HEK293 (cell line): ENCODE data around the gene HIF1A.

Source experiments
- CTCF ChIA-PET: fragments of 350-600 bp; formaldehyde crosslinking; extraction: SDS; loops from one replicate; lab custom pipeline; 2021; ENCODE audit warnings: antibody characterized with exemption; lab: Yijun Ruan, JAX
- POLR2A ChIA-PET: fragments of 300-600 bp; formaldehyde crosslinking; extraction: SDS; loops from one replicate; lab custom pipeline; 2020; ENCODE audit warnings: antibody characterized with exemption, inconsistent platforms; lab: Yijun Ruan, JAX
- H3K27ac ChIP-seq: fragments of 200-500 bp; sonication (Bioruptor generic); 2 replicates; pipeline ENCODE4 v1.5.1; 2014; ENCODE audit warnings: low read depth, low read length, control low read depth, inconsistent platforms; ENCODE audit errors: extremely low read depth
- H3K36me3 ChIP-seq, 2 experiments: fragments of 200-500 bp in 1 of 2; sonication (Bioruptor generic) in 1 of 2; 1 replicate in 1 of 2; 2 replicates in 1 of 2; pipeline ENCODE4 v1.5.1; 2014 to 2017; ENCODE audit warnings: inconsistent platforms in 2 of 2, low read length in 2 of 2; ENCODE audit not compliant: control insufficient read depth in 2 of 2, insufficient read depth in 1 of 2
- H3K4me1 ChIP-seq: fragments of 200-500 bp; sonication (Bioruptor generic); 2 replicates; pipeline ENCODE4 v1.5.1; 2014; ENCODE audit warnings: mild to moderate bottlenecking, low read length, inconsistent platforms; ENCODE audit not compliant: control insufficient read depth, insufficient read depth
- H3K4me3 ChIP-seq: 2 replicates; pipeline ENCODE4 v1.5.1; 2011; ENCODE audit warnings: low read depth, mild to moderate bottlenecking, control low read depth, low read length, moderate library complexity
- H3K9me3 ChIP-seq: fragments of 200-500 bp; sonication (Bioruptor generic); 2 replicates; pipeline ENCODE4 v1.5.1; 2014; ENCODE audit warnings: low read depth, low read length, inconsistent platforms; ENCODE audit not compliant: control insufficient read depth, insufficient read depth
- FEZF1 ChIP-seq: fragments of 450-650 bp; formaldehyde crosslinking; IDR thresholded peaks from 2 replicates; pipeline ENCODE4 v1.5.1; 2016; ENCODE audit warnings: missing biosample characterization, missing genetic modification characterization
- GLI2 ChIP-seq: fragments of 450-650 bp; formaldehyde crosslinking; IDR thresholded peaks from 2 replicates; pipeline ENCODE4; 2017; ENCODE audit warnings: missing biosample characterization, missing genetic modification characterization, low read depth, borderline replicate concordance
- HOXC10 ChIP-seq: sonication (generic); formaldehyde crosslinking; IDR thresholded peaks from 2 replicates; pipeline ENCODE4 v1.8.1; 2023; ENCODE audit warnings: mild to moderate bottlenecking, missing genetic modification reagents
- OSR2 ChIP-seq: fragments of 450-650 bp; formaldehyde crosslinking; IDR thresholded peaks from 2 replicates; pipeline ENCODE4 v1.5.1; 2016; ENCODE audit warnings: missing biosample characterization, missing genetic modification characterization
- SP2 ChIP-seq: fragments of 450-650 bp; formaldehyde crosslinking; IDR thresholded peaks from 2 replicates; pipeline ENCODE4 v1.5.1; 2016; ENCODE audit warnings: missing biosample characterization, missing genetic modification characterization
- TCF7L2 ChIP-seq: IDR thresholded peaks from 2 replicates; pipeline ENCODE4 v1.6.1; 2011; ENCODE audit warnings: low read depth, mild to moderate bottlenecking, inconsistent platforms, low read length, moderate library complexity, borderline replicate concordance
- YY1 ChIP-seq: fragments of 450-650 bp; formaldehyde crosslinking; IDR thresholded peaks from 2 replicates; pipeline ENCODE4 v1.5.1; 2018; ENCODE audit warnings: missing biosample characterization, missing genetic modification characterization
- ZBTB17 ChIP-seq: fragments of 450-650 bp; formaldehyde crosslinking; IDR thresholded peaks from 2 replicates; pipeline ENCODE4 v1.5.1; 2016; ENCODE audit warnings: missing biosample characterization, missing genetic modification characterization
- ZIC2 ChIP-seq: fragments of 450-650 bp; formaldehyde crosslinking; IDR thresholded peaks from 2 replicates; pipeline ENCODE4 v1.5.1; 2016; ENCODE audit warnings: missing biosample characterization, missing genetic modification characterization
- ZNF10 ChIP-seq: fragments of 450-650 bp; formaldehyde crosslinking; IDR thresholded peaks from 2 replicates; pipeline ENCODE4 v1.5.1; 2017; ENCODE audit warnings: missing biosample characterization, missing genetic modification characterization
- ZNF121 ChIP-seq: fragments of 450-650 bp; formaldehyde crosslinking; IDR thresholded peaks from 2 replicates; pipeline ENCODE4 v1.5.1; 2016; ENCODE audit warnings: missing biosample characterization, missing genetic modification characterization
- ZNF211 ChIP-seq: fragments of 450-650 bp; formaldehyde crosslinking; IDR thresholded peaks from 2 replicates; pipeline ENCODE4 v1.5.1; 2016; ENCODE audit warnings: low read depth, missing biosample characterization, missing genetic modification characterization
- ZNF221 ChIP-seq: fragments of 450-650 bp; formaldehyde crosslinking; IDR thresholded peaks from 2 replicates; pipeline ENCODE4 v1.5.1; 2017; ENCODE audit warnings: missing biosample characterization, missing genetic modification characterization, borderline replicate concordance
- ZNF335 ChIP-seq: fragments of 450-650 bp; formaldehyde crosslinking; conservative IDR thresholded peaks from 2 replicates; pipeline ENCODE4 v1.5.1; 2016; ENCODE audit warnings: missing biosample characterization, missing genetic modification characterization
- ZNF391 ChIP-seq: fragments of 450-650 bp; formaldehyde crosslinking; IDR thresholded peaks from 2 replicates; pipeline ENCODE4 v1.5.1; 2016; ENCODE audit warnings: low read depth, missing biosample characterization, missing genetic modification characterization, borderline replicate concordance
- ZNF394 ChIP-seq: fragments of 450-650 bp; formaldehyde crosslinking; IDR thresholded peaks from 2 replicates; pipeline ENCODE4 v1.5.1; 2016; ENCODE audit warnings: missing biosample characterization, missing genetic modification characterization, mild to moderate bottlenecking, moderate library complexity, borderline replicate concordance
- ZNF561 ChIP-seq: fragments of 450-650 bp; IDR thresholded peaks from 2 replicates; pipeline ENCODE4 v1.5.1; 2018; ENCODE audit warnings: missing biosample characterization, missing genetic modification characterization, borderline replicate concordance
- ZNF629 ChIP-seq: fragments of 450-650 bp; formaldehyde crosslinking; IDR thresholded peaks from 2 replicates; pipeline ENCODE4 v1.5.1; 2017; ENCODE audit warnings: missing biosample characterization, missing genetic modification characterization
- ZNF701 ChIP-seq: fragments of 450-650 bp; formaldehyde crosslinking; IDR thresholded peaks from 2 replicates; pipeline ENCODE4 v1.5.1; 2016; ENCODE audit warnings: missing biosample characterization, missing genetic modification characterization
- TF ChIP-seq, protein P1 (sequence below): fragments of 450-650 bp; formaldehyde crosslinking; IDR thresholded peaks from 2 replicates; pipeline ENCODE4 v1.5.1; 2016; ENCODE audit warnings: missing biosample characterization, missing genetic modification characterization
- TF ChIP-seq, protein P2 (sequence below): fragments of 450-650 bp; formaldehyde crosslinking; IDR thresholded peaks from 2 replicates; pipeline ENCODE4 v1.5.1; 2017; ENCODE audit warnings: missing biosample characterization, missing genetic modification characterization
- TF ChIP-seq, protein P3 (sequence below): fragments of 450-650 bp; formaldehyde crosslinking; IDR thresholded peaks from 2 replicates; pipeline ENCODE4 v1.5.1; 2017; ENCODE audit warnings: missing biosample characterization, missing genetic modification characterization
- TF ChIP-seq, protein P4 (sequence below): fragments of 450-650 bp; formaldehyde crosslinking; IDR thresholded peaks from 2 replicates; pipeline ENCODE4 v1.5.1; 2016; ENCODE audit warnings: missing biosample characterization, missing genetic modification characterization

HIF1A gene

DNA sequence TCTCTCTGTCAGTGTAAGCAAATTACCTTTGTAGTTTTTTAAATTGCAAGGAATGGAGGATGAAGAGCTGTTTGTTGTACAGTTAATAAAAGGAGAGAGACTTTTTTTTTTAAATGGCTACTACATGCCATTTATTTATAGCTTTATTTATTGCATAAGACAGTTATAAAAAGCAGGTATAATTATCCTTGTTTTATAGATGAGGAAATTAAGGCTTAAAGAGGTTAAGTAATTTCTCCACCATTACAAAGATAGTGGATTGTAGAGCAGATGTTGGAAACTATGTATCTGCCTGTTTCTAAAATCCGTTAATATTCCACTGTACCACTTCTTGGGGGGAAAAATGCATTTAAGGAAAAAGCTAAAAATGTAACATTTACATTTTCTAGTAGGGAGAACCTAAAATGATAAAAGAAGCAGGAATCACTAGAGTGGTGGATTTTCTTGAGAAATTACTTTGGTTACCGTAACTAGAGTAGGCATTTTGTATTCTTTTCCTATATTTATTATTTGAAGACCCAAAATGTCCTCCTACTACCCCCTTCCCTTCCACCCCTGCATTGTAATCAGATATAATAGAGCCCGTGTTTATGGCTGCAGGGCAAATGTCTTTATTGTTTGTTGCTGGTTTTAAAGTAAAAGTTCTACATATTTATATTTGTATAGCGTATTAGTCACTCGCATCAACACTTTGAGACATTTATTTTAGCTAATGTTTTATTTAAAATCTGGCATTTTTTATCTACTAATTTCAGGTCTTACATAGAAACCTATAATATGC, 69.2 kb downstream of the HIF1A start:
- POLR2A ChIA-PET: interaction anchor here (5.2 kb wide), 1 partner anchor 13 kb away, joined by 56 read pairs; no protein-coding TSS in a partner anchor
- CTCF ChIA-PET: interaction anchor here (0.6 to 2.0 kb wide), 7 partner anchors 9 to 482 kb away, joined by 3 to 5 read pairs (median 3); no protein-coding TSS in a partner anchor

DNA sequence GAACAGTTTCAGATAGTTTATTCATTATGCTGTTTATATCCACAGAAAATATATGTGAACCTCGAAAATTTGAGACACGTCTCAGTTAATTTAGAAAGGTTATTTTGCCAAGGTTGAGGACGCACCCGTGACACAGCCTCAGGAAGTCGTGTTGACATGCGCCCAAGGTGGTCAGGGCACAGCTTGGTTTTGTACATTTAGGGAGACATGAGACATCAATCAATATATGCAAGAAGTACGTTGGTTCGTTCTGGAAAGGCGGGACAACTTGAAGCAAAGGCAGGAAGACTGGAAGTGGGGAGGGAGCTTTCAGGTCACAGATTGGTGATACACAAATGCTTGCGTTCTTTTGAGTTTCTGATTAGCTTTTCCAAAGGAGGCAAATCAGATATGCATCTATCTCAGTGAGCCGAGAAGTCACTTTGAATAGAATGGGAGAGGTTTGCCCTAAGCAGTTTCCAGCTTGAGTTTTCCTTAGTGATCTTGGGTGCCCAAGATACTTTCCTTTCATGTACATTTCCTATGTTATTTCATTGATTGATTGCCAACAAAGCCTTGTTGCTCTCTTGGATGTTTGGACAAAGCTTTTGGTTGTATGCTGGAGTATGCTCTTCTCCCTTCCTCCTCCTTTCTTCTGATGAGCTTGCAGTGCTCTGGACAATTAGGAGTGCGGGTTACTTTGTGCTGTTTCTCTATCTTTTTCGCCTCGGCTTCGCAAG, 70.1 kb downstream of the HIF1A start:
- Histone ChIP-seq H3K4me3 (peak overlapping the region; percentile 13), H3K9me3 (no peaks in the 10 kb centered on the region), H3K36me3 (peaks cover 25 to 27% of the 10 kb centered on the region in 2 experiments), H3K27ac (peak overlapping the region; percentile 52), H3K4me1 (peaks cover 12% of the 10 kb centered on the region)
- ChIA-PET POLR2A (interaction anchor here (0.5 to 5.2 kb wide), 2 partner anchors 14 to 19 kb away, joined by 3 to 56 read pairs; no protein-coding TSS in a partner anchor), CTCF (interaction anchor here (1.0 to 2.0 kb wide), 2 partner anchors 25 to 73 kb away, joined by 4 to 5 read pairs; no protein-coding TSS in a partner anchor)
- TF ChIP-seq ZNF121 (tag by site-specific recombination) (no peak), ZNF10 (no peak), HOXC10 (CRISPR knock-in tag) (peak; percentile 85; the same call in 1 of the 2 replicates), ZIC2 (0 out of 2 replicates have a peak, but pooled peaks have one; percentile 10), FEZF1 (tag by site-specific recombination) (peak; percentile 76), ZNF561 (tag by site-specific recombination) (no peak), ZBTB17 (peak; percentile 28; the same call in 1 of the 2 replicates), ZNF394 (tag by site-specific recombination) (no peak), SP2 (tag by site-specific recombination) (peak; percentile 85), ZNF211 (tag by site-specific recombination) (no peak), ZNF629 (tag by site-specific recombination) (peak; percentile 16; the same call in 1 of the 2 replicates), GLI2 (tag by site-specific recombination) (no peak)
- TF ChIP-seq, protein P1, sequence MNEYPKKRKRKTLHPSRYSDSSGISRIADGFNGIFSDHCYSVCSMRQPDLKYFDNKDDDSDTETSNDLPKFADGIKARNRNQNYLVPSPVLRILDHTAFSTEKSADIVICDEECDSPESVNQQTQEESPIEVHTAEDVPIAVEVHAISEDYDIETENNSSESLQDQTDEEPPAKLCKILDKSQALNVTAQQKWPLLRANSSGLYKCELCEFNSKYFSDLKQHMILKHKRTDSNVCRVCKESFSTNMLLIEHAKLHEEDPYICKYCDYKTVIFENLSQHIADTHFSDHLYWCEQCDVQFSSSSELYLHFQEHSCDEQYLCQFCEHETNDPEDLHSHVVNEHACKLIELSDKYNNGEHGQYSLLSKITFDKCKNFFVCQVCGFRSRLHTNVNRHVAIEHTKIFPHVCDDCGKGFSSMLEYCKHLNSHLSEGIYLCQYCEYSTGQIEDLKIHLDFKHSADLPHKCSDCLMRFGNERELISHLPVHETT (tag by site-specific recombination): no peak
- TF ChIP-seq, protein P2, sequence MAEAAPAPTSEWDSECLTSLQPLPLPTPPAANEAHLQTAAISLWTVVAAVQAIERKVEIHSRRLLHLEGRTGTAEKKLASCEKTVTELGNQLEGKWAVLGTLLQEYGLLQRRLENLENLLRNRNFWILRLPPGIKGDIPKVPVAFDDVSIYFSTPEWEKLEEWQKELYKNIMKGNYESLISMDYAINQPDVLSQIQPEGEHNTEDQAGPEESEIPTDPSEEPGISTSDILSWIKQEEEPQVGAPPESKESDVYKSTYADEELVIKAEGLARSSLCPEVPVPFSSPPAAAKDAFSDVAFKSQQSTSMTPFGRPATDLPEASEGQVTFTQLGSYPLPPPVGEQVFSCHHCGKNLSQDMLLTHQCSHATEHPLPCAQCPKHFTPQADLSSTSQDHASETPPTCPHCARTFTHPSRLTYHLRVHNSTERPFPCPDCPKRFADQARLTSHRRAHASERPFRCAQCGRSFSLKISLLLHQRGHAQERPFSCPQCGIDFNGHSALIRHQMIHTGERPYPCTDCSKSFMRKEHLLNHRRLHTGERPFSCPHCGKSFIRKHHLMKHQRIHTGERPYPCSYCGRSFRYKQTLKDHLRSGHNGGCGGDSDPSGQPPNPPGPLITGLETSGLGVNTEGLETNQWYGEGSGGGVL: no peak

More for the DNA sequence above, 69.2 kb downstream of the HIF1A start:
- peaks cover 16 to 18% of the 10 kb centered on the region in 2 experiments for H3K36me3 ChIP-seq
- H3K4me1 ChIP-seq: peaks cover 12% of the 10 kb centered on the region
- TF ChIP-seq, protein P3, sequence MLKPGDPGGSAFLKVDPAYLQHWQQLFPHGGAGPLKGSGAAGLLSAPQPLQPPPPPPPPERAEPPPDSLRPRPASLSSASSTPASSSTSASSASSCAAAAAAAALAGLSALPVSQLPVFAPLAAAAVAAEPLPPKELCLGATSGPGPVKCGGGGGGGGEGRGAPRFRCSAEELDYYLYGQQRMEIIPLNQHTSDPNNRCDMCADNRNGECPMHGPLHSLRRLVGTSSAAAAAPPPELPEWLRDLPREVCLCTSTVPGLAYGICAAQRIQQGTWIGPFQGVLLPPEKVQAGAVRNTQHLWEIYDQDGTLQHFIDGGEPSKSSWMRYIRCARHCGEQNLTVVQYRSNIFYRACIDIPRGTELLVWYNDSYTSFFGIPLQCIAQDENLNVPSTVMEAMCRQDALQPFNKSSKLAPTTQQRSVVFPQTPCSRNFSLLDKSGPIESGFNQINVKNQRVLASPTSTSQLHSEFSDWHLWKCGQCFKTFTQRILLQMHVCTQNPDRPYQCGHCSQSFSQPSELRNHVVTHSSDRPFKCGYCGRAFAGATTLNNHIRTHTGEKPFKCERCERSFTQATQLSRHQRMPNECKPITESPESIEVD (tag by site-specific recombination): peak; percentile 77
- TF ChIP-seq TCF7L2 (no peak), ZNF221 (tag by site-specific recombination) (no peak), ZNF335 (tag by site-specific recombination) (peak; percentile 89), OSR2 (tag by site-specific recombination) (0 out of 2 replicates have a peak, but pooled peaks have one; percentile 13), ZNF701 (tag by site-specific recombination) (no peak), ZNF391 (tag by site-specific recombination) (no peak), YY1 (tag by site-specific recombination) (0 out of 2 replicates have a peak, but pooled peaks have one; percentile 16)
- TF ChIP-seq, protein P4, sequence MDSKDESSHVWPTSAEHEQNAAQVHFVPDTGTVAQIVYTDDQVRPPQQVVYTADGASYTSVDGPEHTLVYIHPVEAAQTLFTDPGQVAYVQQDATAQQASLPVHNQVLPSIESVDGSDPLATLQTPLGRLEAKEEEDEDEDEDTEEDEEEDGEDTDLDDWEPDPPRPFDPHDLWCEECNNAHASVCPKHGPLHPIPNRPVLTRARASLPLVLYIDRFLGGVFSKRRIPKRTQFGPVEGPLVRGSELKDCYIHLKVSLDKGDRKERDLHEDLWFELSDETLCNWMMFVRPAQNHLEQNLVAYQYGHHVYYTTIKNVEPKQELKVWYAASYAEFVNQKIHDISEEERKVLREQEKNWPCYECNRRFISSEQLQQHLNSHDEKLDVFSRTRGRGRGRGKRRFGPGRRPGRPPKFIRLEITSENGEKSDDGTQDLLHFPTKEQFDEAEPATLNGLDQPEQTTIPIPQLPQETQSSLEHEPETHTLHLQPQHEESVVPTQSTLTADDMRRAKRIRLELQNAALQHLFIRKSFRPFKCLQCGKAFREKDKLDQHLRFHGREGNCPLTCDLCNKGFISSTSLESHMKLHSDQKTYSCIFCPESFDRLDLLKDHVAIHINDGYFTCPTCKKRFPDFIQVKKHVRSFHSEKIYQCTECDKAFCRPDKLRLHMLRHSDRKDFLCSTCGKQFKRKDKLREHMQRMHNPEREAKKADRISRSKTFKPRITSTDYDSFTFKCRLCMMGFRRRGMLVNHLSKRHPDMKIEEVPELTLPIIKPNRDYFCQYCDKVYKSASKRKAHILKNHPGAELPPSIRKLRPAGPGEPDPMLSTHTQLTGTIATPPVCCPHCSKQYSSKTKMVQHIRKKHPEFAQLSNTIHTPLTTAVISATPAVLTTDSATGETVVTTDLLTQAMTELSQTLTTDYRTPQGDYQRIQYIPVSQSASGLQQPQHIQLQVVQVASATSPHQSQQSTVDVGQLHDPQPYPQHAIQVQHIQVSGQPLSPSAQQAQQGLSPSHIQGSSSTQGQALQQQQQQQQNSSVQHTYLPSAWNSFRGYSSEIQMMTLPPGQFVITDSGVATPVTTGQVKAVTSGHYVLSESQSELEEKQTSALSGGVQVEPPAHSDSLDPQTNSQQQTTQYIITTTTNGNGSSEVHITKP (tag by site-specific recombination): peak; percentile 68
- H3K27ac ChIP-seq: no peak overlapping the region
- H3K4me3 ChIP-seq: peak overlapping the region; percentile 19
- no peaks in the 10 kb centered on the region for H3K9me3 ChIP-seq
